HK-2 (cell line): ENCODE measurements around the gene LDLRAD4.

ENCODE experiments used
- DNase-seq: peaks from one replicate; pipeline ENCODE4 v3.0.0-alpha.2; 2018; ENCODE audit not compliant: unreplicated experiment

Gene LDLRAD4

DNA sequence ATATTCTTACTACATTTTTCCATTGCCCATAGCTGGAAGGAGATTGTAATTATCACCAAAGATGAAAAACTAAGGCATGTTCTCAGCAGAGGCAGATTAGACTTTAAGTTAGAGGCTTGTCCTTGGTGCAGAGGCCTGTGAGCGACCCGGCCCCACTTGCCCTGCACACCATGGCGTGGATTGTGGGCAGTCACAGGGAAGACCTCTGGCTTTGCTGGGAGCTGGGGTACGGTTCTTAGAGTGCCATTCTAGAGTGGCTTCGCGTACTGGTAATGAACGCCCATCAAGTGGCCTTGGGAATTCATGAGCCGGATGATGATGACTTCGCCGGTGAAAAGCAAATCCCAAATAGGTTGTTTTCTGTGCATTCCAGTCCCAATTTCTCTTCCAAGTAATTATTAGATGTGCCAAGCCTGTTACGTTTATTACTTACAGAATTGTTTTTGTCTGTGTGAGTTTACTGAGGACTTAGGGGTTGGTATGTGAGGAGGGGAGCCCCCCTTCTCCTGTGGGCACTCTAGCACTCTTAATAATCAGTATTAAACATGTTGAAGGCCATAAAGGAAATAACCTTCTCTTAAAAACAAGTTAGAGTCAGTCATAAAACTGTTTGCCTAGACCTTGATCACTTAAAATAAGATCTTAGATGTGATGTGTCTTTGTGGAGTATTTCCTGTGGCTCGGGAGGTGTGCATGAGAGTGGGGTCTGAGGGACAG is 90.6 kb downstream of the LDLRAD4 start:
- DNase-seq, result no peak

DNA sequence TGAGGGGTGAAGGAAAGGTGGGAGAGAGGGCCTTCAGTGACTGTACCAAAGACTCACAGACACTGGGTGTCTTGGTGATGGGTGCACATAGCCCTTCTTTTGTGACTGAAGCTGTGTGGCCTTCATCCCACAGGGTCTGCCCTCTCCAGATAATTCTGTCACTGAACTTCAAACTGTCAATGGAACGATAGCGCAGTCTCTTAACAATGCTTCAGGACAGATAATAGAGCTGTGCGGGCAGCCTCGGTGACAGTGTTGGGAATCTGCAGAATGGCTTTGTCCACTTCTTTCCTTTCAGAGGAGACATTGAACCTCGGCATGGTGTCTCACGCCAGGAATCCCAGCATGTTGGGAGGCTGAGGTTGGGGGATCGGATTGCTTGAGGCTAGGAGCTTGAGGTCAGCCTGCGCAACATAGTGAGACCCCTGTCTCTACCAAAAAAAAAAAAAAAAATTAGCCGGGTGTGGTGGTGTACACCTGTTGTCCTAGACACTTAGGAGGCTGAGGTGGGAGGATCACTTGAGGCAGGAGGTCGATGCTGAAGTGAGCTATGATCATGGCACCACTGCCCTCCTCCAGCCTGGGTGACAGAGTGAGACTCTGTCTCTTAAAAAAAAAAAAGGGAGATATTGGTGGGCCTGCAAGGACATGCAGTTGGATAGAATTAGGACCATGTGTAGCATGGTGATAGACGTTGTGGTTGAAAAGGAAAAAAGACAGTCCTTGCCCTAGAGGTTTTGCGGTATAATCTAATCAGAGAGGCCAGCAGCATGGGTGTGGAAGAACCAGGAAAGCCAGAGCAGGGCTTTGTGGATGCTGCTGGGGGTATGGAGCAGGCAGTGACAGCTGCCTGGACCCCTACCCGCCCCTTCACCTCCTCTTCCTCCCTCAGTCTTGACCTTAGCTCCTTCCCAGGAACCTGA is 91.4 kb downstream of the LDLRAD4 start:
- no peak for DNase-seq

GRCh38 chr18:13311193-13311592 is 92.6 kb downstream of the LDLRAD4 start:
- DNase-seq, result no peak

GRCh38 chr18:13312515-13312914 is 94.0 kb downstream of the LDLRAD4 start:
- no peak for DNase-seq

DNA sequence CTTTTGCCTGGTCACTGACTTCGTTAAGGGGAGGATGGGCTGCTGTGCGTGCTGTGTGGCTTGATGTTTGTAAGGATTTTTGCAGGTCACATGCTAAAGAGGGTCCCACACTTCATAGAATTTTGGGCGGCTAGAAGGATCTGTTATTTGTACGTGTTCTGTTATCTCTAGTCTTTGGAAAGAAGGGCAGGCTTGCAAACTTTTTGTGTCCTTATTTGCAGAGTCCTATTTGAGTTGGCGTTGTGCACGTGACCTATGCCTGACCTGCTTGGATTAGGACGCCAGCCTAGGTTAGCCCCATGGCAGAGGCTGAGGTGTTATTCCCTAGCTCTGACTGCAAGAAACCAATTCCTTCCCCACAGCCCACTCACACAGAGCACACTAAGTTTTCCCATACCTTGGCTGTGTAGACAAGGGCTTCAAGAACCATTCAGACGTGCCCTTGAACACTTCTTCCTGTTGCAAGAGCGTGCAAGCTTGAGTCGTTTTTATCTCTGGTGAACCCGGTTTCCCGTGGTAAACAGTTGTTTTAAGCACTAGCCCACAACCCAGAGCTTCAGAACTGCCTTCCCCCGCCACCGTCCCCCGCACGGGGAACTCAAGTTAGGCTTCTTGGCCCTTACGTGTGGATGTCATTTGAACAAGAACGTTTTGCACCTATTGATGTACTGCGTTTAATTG is 94.6 kb downstream of the LDLRAD4 start:
- DNase-seq, result no peak

GRCh38 chr18:13315000-13315399 is 96.4 kb downstream of the LDLRAD4 start:
- DNase-seq, result no peak

DNA sequence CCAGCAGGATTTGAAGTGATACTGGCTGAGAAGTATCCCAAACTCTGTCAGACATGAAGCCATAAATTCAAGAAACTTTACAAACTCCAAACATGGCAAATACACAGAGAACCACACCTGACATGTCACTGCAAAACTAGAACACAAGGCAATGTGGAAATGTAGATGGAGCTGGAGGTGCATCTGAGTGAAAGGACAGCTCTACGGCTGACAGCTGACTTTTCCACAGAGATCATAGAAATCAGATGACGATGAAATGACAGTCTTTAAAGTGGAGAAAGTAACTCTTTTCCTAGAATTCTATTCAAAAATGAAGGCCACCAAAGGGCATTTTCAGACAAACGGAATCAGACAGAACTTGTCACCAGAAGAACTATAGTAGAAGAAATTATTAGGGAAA is 97.5 kb downstream of the LDLRAD4 start:
- DNase-seq, result no peak

DNA sequence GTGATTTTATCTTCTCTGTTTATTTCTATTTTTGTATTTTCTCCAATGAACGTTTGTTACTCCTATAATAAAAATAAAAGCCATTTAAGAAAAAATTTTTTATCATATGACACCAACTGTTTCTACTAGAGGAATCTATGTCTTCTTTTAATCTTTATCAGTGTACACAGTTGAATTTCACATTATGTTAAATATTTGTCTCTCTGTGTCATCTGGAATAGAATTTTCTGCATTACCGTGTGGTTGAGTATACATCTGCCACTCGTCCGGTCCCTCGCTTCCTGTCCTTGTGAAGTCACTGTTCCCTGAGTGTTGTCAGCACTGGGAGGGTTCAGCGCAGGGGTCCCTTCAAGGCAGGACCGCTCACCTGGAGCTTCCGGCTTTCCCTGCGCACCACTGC is 99.2 kb downstream of the LDLRAD4 start:
- no peak for DNase-seq

- DNase-seq, result no peak
These were observed 100.4 kb downstream of the LDLRAD4 start for GRCh38 chr18:13318731-13319501.

DNA sequence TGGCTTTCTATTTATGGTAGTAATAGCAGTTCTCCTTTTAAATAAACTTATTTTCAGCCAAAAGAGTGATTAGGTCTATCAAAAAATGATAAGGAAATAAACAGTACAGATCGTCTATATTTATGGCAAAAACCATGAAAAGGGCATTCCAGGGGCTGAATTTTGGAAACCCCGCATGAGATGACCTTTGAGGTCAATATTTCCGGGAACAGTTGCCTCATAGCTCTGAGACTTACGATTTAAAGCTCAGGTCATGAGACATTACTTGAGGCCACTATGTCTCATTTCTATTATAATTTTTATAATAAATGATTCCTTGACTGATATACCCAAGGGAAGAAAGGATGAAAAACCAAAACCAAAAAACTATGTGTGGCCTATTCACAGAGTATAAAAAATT is 101.1 kb downstream of the LDLRAD4 start:
- DNase-seq, result no peak

DNA sequence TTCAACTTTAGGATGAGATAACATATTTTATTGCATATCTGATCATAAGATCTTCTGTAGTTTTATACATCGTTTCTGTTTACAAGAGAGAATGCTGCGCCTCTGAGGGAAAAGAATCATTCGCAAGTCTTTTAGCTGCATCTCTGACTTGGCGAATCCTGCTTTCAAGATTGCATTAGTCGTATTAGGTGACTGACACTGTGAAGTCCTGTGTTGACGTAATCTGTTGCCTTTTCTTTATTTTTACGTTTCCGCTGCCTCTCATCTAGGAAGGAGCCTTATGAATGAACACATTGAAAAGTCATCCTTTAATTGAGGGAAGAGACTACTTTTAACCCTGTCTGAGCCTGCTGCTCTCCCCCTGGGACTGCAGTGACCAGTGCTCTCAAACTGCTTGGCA is 101.5 kb downstream of the LDLRAD4 start:
- no peak for DNase-seq

- no peak for DNase-seq
These were observed 102.4 kb downstream of the LDLRAD4 start for GRCh38 chr18:13320891-13321425.

- no peak for DNase-seq
These were observed 103.4 kb downstream of the LDLRAD4 start for GRCh38 chr18:13321923-13322322.

- no peak for DNase-seq
These were observed 104.6 kb downstream of the LDLRAD4 start for GRCh38 chr18:13323186-13323585.

DNA sequence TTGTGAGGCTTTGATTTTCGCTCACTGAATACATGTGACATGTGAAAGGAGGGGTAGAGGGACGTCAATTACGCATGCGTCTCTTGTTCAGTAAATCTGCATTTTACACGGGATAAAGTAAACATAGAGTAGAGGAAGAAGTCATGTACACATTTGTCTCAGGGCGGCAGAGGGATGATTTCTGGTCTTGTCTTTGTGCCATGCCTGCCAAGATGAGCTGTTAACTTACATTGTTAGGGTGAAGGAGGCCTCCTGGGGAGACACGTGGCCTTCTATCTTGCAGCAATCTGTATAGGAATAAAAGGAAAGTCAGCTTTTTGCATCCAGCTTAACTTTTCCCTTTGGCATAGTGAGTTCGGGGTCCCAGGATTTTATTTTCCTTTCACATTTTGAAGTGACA is 106.3 kb downstream of the LDLRAD4 start:
- DNase-seq, result no peak

DNA sequence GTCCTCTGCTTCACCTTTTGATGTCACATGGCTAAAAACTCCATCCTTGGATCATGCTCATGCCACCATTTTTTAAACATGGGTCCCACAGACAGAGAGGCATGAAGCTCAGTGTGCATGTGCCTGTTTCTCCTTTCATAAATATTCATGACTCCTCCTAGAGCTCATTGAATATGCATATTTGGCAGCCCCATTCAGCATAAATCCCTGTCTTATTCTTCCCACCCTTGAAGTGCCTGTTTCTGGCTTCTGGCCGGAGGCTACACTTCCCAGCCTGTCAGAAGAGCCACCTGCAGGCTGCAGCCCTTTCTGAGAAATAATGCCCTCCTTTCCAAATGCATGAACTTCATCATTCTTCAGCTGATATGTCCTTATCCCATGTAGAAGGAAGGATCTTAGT is 109.7 kb downstream of the LDLRAD4 start:
- no peak for DNase-seq

DNA sequence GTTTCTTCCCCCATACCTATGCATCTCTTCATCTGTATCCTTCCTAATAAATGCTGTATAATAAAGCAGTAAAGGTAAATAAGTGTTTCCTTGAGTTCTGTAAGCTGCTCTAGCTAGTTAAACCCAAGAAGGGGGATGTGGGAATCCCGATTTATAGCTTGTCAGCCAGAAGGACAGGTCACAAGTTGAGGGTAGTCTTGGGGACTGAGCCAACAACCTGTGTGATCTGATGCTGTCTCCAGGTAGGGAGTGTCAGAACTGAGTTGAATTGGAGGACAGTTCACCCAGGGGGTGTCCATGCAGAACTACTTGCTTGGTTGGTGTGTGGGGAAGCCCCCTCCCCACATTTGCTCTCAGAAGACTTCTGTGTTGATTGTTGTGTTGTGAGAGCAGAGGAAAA is 112.4 kb downstream of the LDLRAD4 start:
- no peak for DNase-seq

GRCh38 chr18:13331846-13332245 is 113.3 kb downstream of the LDLRAD4 start:
- no peak for DNase-seq

DNA sequence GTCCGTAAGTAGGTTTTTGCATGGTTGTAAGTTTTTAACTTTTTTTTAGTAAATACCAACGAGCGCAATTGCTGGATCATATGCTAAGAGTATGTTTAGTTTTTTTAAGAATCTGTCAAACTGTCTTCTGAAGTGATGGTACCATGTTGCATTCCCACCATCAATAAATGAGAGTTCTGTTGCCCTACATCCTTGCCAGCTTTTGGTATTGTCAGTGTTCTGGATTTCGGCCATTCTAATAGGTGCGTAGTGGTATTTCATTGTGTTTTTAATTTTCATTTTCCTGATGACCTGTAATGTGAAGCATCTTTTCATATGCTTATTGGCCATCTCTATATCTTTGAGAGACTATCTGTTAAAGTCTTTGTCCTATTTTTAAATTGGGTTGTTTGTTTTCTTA is 114.3 kb downstream of the LDLRAD4 start:
- DNase-seq, result no peak

DNA sequence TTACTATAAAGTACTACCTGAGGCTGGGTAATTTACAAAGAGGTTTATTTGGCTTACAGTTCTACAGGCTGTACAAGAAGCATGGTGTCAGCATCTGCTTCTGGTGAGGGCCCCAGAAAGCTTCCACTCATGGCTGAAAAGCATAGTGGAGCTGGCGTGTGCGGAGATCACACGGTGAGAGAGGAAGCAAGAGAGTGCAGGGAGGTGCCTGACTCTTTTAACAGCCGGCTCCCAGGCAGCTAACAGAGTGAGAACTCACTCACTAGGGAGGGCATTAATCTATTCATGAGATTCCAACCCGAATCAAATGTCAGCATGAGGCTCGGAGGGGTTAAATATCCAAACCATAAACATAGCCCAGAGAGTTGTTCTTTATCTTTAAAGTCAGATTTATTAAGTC is 117.3 kb downstream of the LDLRAD4 start:
- no peak for DNase-seq

DNA sequence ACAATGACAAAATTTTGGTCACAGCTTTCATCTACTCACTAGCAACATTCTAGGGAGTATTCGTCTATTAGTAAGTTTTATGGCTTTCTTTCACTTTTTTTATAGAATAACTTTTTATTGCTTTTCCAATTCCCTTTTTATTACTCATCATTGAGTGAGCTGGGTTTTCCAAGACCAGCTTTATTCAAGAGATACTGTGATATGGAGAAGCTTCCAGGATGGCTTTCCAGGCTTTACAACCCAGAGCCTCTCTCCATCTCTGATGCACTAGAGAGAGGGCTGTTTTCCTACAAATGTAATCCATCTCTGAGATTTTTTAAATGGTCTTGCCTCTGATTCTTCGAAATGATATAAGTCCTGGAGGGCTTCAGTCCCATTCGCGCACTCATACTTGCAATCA is 118.3 kb downstream of the LDLRAD4 start:
- DNase-seq, result no peak

- DNase-seq, result no peak
These were observed 118.8 kb downstream of the LDLRAD4 start for GRCh38 chr18:13337369-13337768.
